Fibroblast of lung (primary cell): ENCODE data around the gene BTBD16.

Experiments used
- EZH2 ChIP-seq: IDR thresholded peaks from 2 replicates; pipeline ENCODE4 v1.5.1; 2012; ENCODE audit warnings: low read length, control low read depth, mild to moderate bottlenecking; ENCODE audit errors: missing control alignments
- TF ChIP-seq, protein P1 (sequence below), 2 donors: IDR thresholded peaks in 1 of 2; conservative IDR thresholded peaks in 1 of 2; 1 replicate in 1 of 2; 2 replicates in 1 of 2; pipeline ENCODE4 v1.5.1; 2011 to 2012; ENCODE audit warnings: low read length in 2 of 2, control low read depth in 1 of 2, inconsistent platforms in 1 of 2, low read depth in 1 of 2, mild to moderate bottlenecking in 1 of 2

- TF ChIP-seq, protein P1, sequence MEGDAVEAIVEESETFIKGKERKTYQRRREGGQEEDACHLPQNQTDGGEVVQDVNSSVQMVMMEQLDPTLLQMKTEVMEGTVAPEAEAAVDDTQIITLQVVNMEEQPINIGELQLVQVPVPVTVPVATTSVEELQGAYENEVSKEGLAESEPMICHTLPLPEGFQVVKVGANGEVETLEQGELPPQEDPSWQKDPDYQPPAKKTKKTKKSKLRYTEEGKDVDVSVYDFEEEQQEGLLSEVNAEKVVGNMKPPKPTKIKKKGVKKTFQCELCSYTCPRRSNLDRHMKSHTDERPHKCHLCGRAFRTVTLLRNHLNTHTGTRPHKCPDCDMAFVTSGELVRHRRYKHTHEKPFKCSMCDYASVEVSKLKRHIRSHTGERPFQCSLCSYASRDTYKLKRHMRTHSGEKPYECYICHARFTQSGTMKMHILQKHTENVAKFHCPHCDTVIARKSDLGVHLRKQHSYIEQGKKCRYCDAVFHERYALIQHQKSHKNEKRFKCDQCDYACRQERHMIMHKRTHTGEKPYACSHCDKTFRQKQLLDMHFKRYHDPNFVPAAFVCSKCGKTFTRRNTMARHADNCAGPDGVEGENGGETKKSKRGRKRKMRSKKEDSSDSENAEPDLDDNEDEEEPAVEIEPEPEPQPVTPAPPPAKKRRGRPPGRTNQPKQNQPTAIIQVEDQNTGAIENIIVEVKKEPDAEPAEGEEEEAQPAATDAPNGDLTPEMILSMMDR (conservative IDR thresholded peaks at IDR 0.05 in 1 of 2, IDR thresholded peaks at IDR 0.05 in 1 of 2; ENCODE audit: low read depth in 1 of 2, low read length in 2 of 2), result no peak
- TF ChIP-seq EZH2, result no peak
These were observed 23.7 kb downstream of the BTBD16 start for GRCh38 chr10:122294511-122295450.
